ENCODE data around the gene MUC20.
"Not testable (repeated sequence)": the region's sequence is repeated elsewhere in the genome, so short reads cannot be mapped to it uniquely, and the experiment has no call there.

The MUC20 gene

DNA sequence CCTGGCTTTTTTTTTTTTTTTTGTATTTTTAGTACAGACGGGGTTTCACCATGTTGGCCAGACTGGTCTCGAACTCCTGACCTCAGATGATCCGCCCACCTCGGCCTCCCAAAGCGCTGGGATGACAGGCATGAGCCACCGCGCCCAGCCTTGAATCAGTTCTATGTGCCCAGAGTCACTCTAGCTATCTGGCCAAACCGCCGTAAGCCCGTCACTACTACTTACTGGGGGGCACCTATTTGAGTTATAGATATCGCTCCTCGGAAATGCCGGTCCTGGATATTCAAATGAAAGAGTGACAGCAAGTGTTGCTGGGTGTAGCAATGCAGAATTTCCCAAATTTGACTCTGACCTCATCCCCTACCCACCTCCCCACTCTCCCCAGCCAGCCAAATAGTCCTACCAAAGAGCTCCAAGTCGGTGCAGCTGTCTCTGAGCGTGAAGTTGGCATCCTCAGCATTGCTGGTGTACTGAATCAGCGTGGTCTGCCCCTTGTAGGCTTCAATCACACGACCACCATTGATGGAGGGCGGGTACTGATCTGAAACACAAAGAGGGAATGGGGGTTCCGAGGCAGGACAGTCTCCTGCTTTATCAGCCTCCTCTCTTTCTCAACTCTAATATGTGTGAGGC, 38.1 kb downstream of the MUC20 start:
- no peak for DNase-seq

DNA sequence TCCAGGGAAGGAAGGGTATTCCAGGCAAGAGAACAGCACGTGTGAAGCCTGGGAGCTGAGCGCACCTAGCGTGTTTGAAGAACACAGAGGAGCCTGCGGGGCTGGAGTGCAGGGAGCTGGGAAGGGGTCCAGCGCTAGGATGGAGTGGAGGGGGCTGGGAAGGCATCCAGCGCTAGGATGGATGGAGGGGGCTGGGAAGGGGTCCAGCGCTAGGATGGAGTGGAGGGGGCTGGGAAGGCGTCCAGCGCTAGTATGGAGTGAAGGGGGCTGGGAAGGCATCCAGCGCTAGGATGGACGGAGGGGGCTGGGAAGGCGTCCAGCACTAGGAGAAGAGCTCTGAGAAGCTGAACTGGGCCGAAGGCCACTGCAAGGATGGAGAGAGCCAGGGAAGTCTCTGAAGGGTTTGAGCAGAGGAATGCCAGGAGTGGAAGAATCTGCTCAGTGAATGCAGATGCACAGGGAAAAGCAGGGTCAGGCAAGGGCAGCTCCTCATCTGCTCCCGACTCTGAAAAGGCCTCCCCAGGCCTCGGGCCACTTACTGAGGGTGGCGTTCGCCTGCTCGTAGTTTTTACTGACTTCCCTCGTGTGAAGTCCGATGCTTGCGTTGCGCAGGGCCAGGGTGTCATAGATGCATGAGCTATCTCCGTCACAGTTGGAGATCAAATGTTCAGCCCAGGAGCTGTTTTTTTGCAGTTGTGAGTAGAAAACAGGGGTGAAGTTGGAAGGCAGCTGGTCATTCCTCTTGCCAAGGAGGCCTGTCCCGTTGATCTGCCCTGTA, 39.8 kb downstream of the MUC20 start:
- DNase-seq: peak; percentile 6

DNA sequence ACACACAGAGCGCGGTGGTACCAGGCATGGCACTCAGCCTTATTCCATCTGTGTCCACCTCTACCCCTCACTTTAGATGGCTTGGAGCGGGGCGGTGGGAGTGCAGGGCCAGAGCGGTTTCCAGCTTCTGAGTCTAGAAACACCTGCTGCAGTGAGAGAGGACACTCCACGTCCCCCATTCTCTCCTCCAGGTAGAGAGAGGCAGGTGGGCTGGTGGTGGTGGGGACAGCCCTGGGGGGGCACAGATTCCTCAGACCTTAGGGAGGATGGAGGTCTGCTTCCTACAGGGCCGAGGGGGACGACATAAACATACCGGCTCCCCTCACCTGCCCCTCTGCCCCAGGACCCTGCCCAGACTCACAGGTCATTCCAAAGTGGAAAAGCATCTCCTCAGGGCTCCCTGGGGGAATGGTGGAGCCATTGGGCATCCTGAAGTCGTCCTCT, 40.4 kb downstream of the MUC20 start:
- no peak for DNase-seq

DNA sequence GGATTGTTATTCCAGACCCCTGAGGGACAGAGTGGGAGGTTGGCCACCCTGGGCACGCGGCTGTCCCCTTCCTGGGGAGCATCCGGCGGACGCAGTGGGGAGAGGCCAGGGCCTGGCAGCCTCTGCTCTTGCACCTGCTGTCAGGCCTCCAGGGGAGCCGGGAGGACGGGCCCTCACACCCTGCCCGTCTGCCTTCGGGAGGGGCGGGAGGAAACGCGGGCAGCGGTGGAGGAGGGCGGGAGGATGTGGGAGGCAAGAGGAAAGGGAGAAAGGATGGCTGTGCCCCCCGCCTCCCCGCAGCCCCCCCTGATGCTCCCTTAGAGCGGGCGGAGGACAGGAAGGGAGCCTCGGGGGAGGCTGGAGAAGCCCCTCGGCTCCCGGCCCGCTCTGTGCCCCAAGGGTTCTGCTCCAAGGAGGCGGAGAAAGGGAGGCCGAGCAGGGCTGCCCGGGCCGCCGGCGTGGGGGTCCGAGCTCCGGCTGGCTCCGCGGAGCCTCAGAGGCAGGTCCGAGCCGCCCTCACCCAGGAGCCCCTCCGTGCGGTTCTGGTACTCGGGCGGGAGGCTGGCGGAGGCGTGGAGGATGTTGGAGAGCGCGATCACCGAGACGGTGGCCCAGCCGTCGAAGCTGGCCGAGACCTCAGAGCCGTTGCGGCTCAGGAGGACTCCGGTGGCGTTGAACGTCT, 40.9 kb downstream of the MUC20 start:
- no peak for DNase-seq

DNA sequence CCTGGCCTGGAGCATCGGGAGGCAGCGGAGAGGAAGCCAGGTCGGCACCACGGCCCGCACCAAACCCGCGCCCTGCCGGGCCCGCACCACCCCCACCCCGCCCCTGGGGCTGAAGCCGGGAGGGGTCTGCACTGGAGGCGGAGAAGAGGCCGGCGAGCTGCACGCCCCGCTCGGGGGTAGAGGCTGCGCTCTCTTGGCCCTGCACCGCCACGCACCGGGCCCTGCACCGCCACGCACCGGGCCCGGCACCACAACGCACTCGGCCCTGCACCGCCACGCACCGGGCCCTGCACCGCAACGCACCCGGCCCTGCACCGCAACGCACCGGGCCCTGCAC, 41.4 kb downstream of the MUC20 start:
- DNase-seq: no peak

DNA sequence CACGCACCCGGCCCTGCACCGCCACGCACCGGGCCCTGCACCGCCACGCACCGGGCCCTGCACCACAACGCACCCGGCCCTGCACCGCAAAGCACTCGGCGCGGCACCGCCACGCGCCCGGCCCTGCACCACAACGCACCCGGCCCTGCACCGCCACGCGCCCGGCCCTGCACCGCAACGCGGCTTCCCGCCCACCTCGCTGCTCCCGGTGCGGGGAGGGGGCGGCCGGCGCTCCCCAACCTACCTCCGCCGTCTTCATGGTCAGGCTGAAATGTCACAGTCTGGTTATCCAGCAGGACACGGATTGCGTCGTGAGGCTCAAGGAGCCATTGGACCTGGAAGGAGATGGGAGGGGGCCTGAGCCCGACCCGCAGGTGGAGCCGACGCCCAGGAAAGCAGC, 41.8 kb downstream of the MUC20 start:
- DNase-seq: no peak

DNA sequence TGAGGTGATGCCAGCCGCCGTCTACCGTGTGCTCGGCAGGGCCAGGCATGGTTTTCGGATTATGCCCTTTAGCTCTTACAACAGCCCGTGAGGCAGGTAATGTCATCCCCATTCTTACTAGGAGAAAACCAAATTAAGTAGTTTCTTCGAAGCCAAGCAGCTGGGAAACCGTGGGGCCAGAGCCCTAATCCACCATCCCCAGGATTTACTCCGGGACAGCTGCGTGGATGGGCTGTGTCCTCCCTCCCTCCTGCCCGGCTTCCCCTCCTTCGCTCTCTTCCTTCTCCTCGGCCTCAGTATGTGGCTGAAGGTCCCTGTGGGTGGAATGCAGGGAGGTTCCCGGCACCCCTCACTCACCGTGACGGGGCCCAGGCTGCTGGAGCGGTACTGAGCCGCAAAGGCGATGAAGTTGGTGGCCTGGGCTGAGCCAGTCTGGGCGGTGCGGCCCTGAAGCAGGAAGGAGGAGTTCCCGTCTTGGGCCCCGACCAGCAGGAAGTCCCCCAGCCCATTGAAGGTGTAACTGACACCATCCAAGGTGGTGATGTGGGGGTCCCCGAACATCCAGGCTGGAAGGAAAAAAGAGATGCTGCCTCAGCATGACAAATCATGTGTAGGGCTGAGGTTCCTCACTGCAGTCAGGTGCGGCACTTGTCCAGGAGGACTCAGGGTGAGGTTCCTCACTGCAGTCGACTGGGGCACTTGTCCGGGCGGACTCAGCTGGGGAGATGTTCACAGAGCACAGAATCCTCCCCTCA, 42.5 kb downstream of the MUC20 start:
- DNase-seq: no peak

DNA sequence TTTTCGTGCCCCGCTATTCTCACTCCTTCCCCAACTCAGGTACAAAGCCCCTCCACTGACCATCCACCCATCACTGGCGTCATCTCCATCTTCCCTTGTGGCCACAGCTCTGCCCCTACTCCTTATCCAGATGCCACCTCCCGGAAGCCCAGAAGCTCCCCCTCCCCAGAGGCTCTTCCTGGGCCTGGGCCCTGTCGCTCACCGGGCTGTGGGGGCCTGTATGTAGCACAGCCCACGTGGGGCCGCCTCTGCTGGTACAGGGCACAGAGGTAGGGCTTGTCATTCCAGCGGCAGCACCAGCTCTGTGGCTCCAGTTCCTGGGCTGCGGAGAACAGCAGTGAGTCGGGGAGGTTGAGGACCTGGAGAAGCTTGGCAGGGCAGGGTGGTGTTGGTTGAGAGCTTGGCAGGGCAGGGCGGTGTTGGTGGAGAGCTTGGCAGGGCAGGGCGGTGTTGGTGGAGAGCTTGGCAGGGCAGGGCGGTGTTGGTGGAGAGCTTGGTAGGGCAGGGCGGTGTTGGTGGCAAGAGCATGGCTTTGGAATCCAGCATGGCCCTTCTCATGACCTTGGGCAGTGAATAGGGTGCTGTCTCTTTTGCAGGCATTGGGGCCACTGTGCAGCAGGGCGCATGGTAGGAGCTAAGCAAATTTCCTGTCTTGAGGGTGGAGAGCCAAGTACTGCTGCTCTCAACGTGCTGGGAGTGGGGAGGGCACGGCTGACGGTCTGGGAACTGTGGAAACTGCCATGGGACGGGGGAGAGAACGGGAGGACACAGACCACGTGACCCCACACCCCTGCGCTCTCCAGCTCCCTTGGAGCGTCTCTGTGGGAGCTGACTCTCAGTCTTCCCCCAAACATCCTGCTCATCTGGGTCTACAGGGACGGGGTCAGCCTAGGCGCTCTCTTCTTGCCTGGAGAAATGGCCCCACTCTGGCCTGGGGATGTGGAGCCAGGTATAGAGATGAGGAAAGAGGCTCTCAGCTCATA, 43.4 kb downstream of the MUC20 start:
- DNase-seq: no peak

DNA sequence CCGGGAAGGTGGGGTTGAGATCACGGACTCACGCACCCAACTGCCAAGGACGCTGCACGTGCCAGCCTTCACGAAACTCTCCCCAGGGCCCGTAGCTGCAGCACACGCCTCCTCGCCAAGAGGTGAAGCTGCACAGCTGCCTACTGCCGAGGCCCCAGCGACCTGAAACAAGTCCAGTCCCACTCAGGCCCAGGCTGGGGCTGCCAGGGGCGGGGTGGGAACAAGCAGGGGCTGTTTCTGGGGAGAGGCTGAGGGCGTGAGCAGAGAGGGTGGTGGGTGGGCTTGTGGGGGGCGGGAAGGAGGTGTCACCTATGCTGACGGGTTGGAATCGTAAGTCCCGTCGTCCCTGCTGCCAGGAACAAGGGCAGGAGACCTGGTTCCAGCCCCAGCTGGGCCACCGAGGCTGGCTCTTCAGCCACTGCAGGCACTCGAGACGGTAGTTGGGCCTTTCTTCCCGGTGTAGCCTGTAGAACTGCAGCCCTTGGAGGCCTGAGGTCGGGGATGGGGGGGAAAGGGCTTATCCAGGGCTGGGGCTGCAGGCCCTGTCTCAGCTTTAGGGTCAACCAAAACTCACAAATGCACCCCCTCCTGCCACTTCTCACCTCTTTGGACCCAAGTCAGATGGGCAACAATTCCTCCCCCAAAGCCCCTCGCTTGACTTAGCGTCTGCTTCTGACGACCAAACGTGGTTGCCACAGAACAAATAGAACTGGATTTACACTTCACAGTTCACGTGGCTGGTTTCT, 44.4 kb downstream of the MUC20 start:
- DNase-seq: no peak

DNA sequence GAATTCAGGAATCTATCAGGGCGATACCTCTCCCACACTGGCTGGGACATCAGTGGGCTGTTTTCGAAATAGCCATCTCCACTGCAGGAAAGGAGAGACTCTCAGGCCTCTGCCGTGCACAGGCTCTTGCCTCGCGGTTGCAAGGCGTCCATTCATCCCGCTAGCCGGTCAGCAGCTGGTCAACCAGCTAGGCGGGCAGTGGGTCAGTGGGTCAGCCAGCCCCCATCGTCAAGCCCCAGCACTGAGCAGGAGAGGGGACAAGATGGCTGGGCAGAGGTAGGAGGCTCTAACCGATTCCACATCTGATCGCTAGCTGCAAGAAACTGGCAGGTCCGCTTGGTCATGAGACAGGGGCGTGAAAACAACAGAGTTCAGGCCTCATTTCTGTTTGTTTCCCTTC, 45.9 kb downstream of the MUC20 start:
- no peak for DNase-seq

DNA sequence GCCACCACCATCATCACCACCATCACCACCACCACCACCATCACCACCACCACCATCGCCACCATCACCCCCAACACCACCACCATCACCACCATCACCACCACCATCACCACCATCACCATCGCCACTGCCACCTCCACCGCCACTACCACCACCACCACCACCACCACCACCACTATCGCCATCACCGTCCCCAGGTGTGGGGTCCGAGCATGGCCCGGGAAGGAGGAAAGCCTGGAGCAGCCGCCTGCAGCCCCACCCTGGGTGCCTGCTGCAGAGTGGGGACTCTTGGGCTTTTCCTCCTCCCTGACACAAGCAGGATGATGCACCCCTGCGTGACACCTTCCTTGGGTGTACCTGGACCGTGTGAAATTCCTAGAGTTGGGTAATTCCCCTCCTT, 47.0 kb downstream of the MUC20 start:
- no peak for DNase-seq

DNA sequence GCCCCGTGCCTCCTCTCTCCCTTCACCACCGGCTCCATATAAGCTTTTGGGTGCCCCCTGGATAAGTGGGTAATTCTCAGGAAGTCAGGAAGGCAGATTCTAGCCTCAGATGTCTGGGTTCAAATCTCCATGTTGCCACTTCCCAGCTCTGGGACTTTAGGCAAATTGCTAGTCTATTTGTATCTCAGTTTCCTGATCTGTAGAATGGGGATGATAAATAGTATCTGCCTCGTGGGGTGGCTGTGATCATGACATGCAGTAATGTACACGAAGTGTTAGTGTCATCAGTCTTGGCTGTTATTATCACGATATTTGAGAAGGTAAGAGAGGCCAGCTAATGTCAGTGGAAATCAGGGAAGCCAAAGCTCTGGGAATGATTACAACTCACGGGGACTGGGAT, 47.6 kb downstream of the MUC20 start:
- DNase-seq: no peak

DNA sequence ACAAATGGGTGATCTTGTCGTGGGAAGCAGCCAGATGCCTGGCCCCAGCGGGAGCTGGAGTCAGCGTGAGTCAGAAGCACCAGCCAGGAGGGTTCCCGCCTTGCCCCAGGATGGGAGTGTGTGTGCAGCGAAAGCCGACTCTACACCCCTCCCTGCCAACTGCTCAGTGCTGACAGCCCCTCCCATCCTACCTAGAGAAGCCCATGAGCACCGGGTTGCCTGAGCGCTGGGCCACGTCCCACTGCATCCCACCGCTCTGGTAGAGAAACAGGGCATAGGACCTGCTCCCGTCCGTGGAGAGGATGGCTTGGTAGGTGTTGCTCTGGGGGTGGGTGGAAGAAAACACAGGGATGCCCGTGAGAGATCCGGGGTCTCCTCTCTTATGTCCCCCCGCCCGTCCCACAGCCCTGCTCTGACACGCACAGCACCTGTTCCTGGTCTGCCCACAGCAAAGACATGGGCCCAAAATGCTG, 48.1 kb downstream of the MUC20 start:
- DNase-seq: peak; percentile 65

DNA sequence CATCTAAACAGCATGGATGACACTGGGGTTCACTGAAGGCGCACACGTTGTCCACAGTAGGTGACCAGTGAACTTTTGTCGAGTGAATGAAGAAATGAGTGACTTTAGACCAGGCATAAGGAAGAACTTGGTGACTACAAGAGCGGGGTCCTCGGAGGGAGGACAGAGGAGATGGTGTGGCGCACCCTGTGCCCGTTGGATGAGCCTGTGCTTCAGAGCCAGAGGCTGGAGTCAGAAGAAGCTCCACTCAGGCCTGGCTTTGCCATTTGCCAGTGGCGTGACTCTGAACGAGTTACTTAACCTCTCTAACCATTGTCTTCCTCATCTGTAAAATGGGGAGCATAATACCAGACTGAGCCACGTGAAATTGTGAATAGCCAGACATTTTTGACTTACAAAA, 48.8 kb downstream of the MUC20 start:
- no peak for DNase-seq

DNA sequence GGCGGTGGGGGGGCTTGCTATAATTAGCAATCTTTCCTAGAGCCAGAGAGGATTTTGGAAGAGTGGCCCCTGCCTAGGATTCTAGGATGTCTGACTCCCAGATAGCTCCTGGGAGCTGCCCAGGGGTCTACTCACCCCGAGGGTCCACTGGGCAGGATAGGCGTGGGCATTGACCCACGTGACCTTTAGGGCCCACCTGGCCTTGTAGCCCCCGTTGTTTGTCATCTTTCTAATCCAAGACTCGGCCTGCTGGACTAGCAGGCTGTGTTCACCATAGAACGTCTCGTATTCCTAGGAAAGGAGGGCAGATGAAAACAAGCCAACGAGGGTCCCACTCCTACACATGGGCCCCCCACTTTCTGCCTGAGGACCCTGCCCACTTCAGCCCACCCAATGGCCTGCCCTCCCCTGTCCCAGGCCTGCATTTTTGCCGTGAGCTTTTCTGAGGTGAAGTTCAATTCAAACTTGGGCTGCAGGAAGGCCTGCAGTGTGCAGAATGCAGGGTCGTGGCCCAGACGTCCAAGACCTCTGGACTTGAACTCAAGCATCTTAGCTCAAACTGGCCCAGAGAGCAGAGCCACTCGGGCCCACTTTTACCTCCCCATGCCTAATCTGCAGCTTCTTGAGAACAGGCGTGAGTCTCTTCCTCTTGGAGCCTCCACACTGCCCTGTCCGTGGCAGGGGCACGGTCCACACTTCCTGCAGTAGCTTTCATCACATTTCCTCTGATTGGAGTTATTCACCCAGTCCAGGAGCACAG, 49.5 kb downstream of the MUC20 start:
- DNase-seq: no peak

DNA sequence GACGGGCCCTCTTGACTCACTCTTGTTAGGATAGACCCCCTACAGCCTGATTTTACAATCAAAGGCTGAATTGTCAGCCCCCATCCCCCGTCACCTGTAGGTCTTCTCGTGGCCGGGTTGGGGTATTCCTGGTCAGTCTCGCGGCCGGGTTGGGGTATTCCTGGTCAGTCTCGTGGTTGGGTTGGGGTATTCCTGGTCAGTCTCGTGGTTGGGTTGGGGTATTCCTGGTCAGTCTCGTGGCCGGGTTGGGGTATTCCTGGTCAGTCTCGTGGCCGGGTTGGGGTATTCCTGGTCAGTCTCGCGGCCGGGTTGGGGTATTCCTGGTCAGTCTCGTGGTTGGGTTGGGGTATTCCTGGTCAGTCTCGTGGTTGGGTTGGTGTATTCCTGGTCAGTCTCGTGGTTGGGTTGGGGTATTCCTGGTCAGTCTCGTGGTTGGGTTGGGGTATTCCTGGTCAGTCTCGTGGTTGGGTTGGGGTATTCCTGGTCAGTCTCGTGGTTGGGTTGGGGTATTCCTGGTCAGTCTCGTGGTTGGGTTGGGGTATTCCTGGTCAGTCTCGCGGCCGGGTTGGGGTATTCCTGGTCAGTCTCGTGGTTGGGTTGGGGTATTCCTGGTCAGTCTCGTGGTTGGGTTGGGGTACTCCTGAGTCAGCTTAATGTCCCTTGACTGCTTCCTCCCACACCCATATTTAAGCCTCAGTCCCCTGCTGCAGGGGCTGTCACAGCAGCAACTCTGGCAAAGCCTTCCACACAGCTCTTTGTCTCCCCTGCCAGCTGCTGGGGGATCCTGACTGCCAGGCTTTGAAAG, 50.3 kb downstream of the MUC20 start:
- not testable (repeated sequence) for DNase-seq

DNA sequence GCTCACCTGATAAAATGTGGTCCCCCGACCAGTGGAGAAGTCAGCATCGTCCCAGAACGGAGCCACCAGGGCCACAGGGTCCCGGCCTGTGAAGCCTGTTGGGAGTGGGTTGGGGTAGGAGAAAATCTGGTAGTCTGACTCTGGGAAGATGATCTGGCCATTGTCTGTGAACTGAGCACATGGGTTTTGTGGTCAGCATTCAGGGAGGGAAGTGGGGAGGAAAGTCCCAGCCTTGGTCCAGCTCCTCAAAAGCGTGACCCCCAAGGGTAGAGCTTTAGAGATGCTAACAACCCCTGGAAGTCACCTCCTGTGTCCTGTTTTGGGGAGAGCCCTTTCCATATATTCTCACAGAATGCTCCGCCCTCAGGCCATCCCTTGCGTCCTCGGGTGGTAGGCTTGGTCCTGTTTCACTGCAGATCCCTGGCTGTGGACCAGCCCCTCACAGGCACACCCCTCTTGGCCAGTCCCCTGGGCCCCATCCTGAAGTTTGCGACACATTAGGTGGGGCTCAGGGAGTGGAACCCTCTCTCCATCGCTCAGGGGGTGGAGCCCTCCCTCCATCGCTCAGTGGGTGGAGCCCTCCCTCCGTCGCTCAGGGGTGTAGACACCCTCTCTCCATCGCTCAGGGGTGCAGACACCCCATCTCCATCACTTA, 51.0 kb downstream of the MUC20 start:
- DNase-seq: no peak

DNA sequence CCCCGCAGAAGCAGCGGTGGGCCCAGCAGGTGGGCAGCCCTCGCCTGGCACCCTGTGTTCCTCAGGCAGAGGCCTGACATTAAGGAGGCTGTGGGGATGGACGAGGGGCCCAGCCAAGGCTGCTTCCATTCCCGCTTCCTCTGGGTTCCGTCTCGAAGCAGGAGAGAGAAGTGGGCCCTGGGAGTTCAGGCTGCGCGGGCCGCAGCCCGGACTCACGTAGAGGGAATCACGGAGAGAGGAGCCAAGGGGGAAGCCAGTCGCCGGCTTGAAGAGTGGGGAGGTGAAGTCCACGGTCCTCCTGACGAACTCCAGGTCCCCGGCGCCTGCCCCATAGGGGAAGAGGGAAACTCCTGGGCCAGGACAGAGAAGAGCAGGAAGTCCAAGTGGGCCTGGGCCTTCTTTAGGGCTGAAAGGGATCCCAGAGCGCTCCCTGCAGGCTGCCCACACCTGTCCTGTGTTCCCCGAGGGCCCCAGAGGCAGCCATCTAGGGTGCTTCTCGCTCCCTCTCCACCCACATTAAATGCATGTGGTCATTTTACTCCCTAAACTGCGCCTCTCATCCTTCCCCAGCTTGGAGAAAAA, 53.3 kb downstream of the MUC20 start:
- no peak for DNase-seq

DNA sequence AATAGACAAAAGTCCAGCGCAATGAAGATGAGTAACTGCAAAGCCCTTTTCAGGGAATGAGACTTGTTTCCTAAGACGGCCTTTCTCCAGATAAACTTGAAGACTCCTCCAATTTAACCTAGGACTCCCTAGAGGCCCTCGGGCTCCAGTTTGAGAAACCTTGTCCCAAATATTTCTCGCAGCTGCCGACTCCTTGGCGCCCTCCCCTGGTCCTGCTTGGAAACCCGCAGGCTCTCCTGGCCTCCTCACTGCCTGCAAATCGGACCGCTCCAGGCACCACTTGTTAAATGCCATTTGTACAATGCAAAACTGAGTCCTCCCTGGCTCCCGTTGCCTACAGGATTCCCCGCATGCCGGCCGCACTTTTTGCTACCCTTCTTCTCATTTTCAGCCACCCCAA, 54.1 kb downstream of the MUC20 start:
- peak; percentile 36 for DNase-seq
